ENCODE data around the gene BRD1. TPM values are rescaled to one million over a fixed set of nuclear protein-coding genes. Genes with fewer than 3 reads are reported as not detected.

BRD1 gene
- total and polyA plus RNA-seq, 9 of the 15 experiments (the other 6 are each of a cell fraction or from before 2014, with no cell fraction given), result 0.42 to 17.6 (median 5.5) TPM

- WGBS (ENCODE audit: insufficient coverage, low coverage, missing lambda C conversion rate), result 29% methylated on average over 4 of the region's 7 CpGs
- H3K4me1 ChIP-seq (replicated peaks in 1 of 2; ENCODE audit: control insufficient read depth in 2 of 2, insufficient read depth in 2 of 2, low read length in 2 of 2), result peaks cover 0 to 14% of the 10 kb centered on the region in 2 experiments; a peak in 3 of 5 replicates
- BruUV-seq (replicated peaks), result no TSS peak
- FAIRE-seq (no peak), DNase-seq (ENCODE audit: extremely low read depth in 1 of 4, low spot score in 3 of 4) (no peak), ATAC-seq (no peak)
- H4K20me1 ChIP-seq (replicated peaks; ENCODE audit: control insufficient read depth, insufficient read depth, low read length), result no peaks in the 10 kb centered on the region
- in situ Hi-C loops (cut with MboI) (no loop called here), intact Hi-C loops (cut with micrococcal nuclease) (no loop called here)
- H3K9me3 ChIP-seq (replicated peaks; ENCODE audit: control insufficient read depth, insufficient read depth, low read depth, low read length), result no peaks in the 10 kb centered on the region
- H3K9ac ChIP-seq (ENCODE audit: insufficient read depth in 1 of 2, low read depth in 2 of 2, low read length in 2 of 2), result no peak overlapping the region
- no peak overlapping the region for H3K4me2 ChIP-seq (ENCODE audit: insufficient read depth, low read length)
- no peak overlapping the region for H3K4me3 ChIP-seq
- H3K79me2 ChIP-seq (ENCODE audit: control insufficient read depth, insufficient read depth, low read length), result no peaks in the 10 kb centered on the region
- no peaks in the 10 kb centered on the region for H3K9me1 ChIP-seq (ENCODE audit: control insufficient read depth, insufficient read depth, low read length)
- H2AFZ ChIP-seq (ENCODE audit: low read depth, low read length), result no peak overlapping the region
- TF ChIP-seq POLR2AphosphoS5 (IDR thresholded peaks at IDR 0.05; ENCODE audit: control insufficient read depth, insufficient read depth, low read depth, low read length) (no peak), XRCC5 (IDR thresholded peaks at IDR 0.05; ENCODE audit: low read depth, low read length) (no peak), RBM25 (IDR thresholded peaks at IDR 0.05; ENCODE audit: low read depth, low read length, severe bottlenecking) (no peak), RNF2 (IDR thresholded peaks at IDR 0.05) (no peak), MLLT1 (IDR thresholded peaks at IDR 0.05) (no peak)
- no peaks in the 10 kb centered on the region for H3K36me3 ChIP-seq (ENCODE audit: control insufficient read depth, insufficient read depth, low read length)
- ChIA-PET CTCF (ENCODE audit: low intra/inter-chr PET ratio) (no interaction called here), POLR2A (no interaction called here)
- peaks cover 0 to 17% of the 10 kb centered on the region in 2 experiments; a peak in 2 of 5 replicates for H3K27me3 ChIP-seq (ENCODE audit: control insufficient read depth in 2 of 2, insufficient read depth in 2 of 2, low read length in 2 of 2)
- no peak overlapping the region for H3K27ac ChIP-seq (ENCODE audit: extremely low read depth, low read depth, low read length)
These were observed 65.8 kb downstream of the BRD1 start for GRCh38 chr22:49761836-49762235.

Data from K562 (cell line).